ENCODE data around the gene MED31.

The MED31 gene

DNA sequence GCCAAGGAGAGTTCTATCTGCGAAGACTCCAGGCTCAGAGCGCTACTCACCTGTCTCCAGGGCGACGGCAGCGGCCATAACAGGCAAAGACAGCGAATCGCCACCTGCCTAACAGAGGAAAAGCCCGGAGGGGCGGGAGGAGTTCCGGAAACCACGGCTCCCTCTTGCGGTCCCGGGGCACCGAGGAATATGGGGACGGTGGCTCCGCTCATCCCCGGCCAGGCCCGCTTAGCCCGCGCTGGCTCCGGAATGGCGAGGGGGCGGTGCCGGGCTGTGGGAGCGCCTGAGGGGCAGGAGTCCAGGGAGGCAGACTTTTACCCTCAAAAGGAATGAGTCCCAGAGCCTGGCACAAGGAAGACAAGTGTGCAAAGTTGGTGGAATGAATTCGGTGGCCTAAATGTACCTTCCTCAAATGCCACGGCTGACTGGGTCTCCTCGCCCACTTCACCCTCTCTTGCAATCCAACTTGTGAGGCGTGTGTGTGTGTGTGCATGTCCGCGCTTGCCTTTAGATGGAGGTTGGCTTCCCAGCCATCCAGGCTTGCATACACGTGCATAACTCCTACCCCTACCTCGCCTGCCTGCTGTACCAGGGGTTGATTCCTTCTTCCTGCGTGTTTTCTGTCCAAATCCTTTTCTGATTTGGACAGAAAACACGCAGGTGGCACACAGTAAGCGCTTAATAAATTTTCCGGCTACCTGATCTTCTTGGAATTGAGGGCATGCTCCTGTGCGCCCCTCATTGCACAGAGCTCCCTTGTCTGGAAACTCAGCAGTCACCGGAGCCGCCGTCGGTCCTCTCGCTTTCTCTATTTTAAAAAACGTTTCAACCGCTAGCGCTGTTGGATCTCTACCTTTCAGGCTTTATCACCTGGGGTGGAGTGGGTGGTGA lies 3.7 kb upstream of the MED31 start:
- no peak for DNase-seq

DNA sequence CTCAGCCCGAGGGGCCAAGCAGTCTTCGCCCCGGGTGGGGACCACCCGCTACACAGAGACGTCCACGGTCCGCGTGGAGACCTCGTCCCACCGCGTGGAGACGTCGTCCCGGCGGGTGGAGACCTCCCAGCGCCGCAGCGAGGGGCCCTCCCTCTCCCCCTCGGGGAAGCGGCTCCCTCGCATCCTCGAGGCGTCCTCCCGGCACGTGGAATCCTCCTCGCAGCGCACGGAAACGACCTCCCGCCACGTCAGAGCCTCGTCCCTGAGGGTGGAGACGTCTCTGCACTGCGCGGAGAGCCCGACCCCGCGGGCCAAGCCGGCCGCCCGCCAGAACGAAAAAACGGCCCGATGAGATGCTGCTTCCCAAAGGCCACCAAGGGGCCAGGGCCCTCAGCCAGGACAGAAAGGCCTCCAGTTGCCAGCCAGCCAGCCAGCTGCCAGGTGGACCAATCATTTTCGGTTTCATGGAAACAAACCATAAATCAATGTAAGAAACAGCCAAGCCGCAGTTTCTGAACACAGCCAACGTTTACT lies 581 bp upstream of the MED31 start:
- DNase-seq, result no peak

DNA sequence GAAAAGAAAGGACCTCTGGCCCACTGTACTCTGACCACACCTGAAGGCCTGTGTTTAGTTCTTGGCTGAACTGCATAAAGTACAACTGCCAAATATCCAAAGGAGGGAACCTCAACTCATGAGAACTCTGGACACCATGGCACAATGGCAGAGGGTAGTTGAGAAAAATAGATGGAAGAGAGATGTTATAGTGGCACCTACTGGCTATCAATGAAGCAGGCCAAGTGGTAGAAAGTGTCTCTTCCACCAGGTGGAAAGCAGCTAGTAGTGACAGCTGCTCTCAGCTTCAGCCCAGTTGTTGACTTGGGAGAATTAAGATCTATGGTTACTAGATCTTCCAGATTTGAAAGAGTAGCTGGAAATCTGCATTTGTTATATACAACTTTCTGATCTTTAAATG lies 3.2 kb downstream of the MED31 start:
- DNase-seq, result peak; percentile 18

GRCh38 chr17:6643451-6644125 lies 7.8 kb downstream of the MED31 start:
- peak; percentile 79 for DNase-seq

DNA sequence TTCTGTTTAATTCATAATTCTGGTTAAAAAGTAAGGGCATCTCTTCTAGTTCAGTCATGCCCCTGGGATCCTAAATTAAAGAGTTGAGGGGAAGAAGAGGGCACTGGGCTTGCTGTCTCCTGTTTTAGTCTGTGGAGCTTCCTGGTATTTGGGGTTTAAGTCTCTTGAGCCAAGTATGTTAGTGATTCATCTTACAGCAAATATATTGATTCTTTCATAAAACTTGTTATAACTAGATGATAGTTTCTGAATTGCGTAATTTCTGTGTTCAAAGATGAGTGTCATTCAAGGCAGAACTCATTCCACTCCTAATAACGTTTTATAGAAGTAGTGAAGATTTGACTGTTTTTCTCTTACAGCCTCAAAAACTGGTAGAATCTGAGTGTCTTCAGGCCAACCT lies 8.8 kb downstream of the MED31 start:
- DNase-seq, result peak; percentile 31

GRCh38 chr17:6641247-6641863 lies 10.1 kb downstream of the MED31 start:
- no peak for DNase-seq

DNA sequence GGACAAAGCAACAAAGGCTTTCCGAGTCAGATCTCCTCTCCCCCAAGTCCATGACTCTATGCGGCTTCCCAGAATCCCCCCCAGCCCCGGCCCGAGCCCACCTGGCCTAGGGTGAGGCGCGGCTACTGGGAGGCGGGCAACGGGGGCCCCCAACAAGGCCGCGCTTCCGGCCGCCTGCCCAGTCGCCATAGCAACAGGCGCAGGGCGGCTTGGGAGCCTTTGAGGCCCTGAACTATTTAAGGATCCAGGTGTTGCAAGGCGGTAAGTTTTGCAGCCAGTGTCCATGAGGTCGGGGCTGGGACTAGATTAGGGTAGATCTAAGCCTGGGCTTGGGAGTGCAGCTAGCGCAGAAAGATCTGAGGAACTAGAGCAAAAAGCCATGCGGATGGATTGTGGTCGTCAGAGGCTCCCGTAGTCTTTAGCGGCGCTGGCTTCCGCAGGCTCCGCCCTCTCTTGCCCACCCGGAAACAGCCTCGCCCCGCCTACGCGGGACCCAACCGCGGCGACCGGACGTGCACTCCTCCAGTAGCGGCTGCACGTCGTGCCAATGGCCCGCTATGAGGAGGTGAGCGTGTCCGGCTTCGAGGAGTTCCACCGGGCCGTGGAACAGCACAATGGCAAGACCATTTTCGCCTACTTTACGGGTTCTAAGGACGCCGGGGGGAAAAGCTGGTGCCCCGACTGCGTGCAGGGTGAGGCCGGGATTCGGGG lies 10.7 kb downstream of the MED31 start, which contains the start of the genes KIAA0753 and TXNDC17:
KIAA0753 (minus strand) TSS at position 176 of the 711 bp plus-strand sequence. CDS start 5,608 bp downstream, outside the sequence.
TXNDC17 (plus strand) TSS at position 525 of the 711 bp plus-strand sequence; CDS start at position 548, 23 bp downstream.
- DNase-seq, result peak; percentile 92

DNA sequence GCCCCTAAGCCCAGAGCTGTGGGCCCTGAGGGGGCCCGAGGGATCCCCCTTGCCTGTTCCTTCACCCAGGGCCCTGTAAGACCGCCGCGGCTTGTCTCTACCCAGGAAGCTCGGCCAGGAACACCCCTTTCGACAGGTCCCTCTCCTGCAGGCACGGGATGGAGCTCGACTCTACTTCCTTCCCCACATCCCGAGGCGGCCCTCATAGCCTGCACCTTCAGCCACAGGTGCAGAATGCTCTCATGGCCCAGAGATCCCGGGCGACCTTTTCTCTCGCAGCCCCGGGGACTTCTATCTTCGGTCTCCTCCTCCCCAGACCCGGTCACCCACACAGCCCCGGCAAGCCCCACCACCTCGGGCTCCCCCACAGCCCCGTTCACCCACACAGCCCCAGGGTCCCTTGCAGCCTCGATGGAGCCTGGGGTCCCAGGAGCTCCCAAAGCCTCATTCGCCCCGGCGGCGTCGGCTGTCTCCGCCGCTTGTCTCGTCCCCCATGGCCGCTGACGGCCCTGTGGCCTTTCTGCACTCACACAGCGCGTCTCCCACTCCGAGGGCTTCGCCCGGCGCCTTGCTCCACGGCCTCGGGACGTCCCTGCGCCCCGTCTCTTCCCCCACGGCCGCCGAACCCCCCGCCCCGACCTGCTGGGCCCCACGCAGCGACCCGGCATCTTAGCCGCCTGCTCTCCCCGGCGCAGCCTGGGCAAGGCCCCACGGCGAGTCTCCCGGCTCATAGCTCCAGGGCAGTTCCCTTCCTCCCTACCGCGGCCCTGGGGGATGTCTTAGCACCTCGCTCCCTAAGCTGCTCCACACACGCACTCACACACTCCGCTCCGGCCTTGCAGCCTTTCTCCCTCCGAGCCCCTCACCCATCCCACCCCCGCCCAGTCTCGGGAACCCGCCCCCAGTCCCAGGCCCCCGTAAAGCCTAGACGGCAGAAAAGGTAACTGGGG lies 11.5 kb downstream of the MED31 start:
- peak; percentile 48 for DNase-seq

DNA sequence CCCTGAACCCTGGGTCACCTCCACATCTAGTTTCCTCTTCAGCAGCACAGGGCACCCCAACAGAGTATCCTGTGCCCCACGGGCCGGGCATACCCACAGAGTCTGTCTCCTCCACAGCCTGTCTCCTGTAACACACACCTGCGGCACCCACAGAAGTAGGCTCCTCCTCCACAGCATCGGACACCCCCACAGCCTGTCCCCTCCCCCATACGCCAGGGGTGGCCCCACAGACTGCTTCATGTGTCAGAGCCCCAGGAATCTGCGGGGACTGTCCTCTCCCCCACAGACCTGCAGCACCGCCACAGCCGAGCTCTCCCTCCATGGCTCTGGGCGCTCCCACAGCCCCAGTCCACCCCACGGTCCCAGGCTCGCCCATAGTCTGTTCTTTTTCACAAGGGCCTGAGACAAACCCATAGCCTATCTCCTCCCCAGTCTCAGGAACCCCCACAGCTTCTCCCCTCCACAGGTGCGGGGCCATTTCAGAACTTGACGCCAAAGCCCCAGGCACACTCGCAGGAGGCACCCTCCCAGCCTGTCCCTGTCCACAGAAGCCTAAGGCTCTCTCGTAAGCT lies 12.3 kb downstream of the MED31 start:
- no peak for DNase-seq

DNA sequence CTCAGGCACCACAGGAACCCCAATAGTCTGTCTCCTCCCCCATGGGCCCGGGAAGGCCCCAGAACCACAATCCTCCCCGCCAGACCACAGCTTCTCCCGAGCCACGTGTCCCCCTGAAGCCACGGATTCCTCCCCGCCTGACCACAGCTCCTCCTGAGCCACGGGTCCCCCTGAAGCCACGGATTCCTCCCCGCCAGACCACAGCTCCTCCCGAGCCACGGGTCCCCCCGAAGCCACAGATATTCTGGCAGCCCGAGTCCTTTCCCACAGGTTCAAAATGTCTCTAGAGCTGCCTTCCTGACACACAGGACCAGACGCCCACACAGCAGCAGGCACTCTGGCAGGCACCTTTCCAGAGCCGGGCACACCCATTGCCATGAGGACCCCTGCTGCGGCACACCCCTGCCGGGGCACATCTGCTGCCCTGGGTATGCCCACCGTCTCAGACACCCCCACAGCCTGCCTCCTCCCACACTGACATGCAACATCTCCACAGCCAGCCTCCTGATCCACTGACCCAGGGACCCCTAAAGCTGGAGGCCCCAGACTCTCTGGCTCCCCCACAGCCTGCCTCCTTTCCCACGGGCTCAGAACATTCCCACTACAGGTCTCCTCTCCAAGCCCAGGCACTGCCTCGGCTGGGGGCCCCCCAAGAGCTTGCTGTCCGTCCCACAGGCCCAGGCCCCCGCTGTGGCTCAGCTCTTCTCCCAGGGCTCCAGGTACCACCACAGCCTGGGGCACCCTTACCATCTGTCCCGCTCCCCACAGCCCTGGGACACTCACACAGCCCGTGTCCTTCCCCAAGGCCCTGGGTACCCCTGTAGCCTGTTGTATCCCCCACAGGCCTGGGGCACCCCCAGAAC lies 13.1 kb downstream of the MED31 start:
- DNase-seq, result no peak

DNA sequence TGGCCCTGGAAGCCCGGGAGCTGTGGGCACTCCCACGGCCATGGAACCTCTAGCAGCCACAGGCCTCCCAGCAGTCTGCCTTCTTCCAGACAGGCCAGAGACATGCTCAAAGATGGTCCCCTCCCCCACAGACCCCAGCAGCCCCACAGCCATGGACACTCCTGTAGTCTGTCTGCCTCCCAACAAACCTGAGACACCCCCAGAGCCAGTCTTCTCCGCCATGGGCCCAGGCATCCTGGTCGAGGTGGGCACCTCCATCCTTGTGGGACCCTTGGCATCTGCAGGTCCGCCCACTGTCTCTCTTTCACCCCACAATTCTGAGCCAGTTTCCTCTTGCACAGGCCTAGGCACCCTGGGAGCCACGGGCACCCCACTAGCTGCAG lies 14.0 kb downstream of the MED31 start:
- no peak for DNase-seq

GRCh38 chr17:6636616-6637457 lies 14.6 kb downstream of the MED31 start:
- no peak for DNase-seq

DNA sequence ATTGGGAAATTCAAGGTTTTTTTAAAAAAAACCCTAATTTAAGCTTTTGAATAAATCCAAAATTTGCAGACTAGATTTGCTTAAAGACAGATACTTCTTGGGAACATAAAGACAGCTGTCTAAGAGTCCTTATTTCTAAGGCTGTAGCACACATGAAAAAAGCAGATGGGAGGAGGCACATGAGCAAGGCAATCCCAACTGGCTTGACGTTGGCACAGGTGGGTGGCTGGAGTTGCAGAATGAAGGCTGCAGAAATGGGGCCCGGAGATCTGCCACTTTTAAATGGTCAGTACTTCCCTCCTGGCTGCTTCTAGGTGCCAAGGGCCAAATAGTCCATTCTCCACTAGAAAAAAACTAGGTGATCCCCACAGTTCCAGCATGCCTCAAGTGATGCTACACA lies 15.3 kb downstream of the MED31 start:
- DNase-seq, result no peak

- no peak for DNase-seq
These were observed 18.1 kb downstream of the MED31 start for GRCh38 chr17:6633263-6633662.

DNA sequence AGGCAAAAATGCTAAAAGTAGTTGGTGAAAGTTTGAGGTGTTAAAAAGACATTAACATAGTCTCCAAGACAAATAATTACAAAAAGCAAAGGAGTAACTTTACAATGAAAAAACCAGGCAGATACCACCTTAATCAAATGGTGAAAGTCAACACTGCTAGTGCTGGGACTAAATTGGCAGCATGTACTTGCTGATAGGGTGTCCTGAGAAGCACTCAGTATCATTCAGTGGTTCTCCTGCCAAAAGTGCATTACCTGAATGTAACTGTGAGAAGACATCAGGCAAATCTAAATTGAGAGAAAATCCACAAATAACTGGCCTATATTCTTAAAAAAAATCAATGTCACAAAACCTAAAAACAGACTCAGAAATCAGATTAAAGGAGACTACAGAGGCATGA lies 18.9 kb downstream of the MED31 start:
- no peak for DNase-seq

DNA sequence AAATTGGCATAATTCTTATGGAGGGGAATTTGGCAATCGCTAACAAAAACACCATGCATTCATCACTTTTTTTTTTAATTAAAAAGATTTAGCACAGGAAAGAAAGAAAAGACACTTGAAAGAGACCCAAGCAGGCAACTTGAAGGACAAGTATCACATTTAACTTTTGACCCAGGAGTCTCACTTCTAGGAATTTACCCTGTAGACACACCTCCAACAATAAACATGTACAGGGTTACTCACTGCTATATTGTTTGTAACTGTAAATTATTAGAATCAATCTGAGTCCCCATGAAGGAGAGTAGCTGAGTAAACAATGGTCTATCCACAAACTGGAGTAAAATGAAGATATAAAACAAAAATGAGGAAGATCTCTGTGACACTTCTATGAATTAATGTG lies 21.0 kb downstream of the MED31 start:
- DNase-seq, result no peak

DNA sequence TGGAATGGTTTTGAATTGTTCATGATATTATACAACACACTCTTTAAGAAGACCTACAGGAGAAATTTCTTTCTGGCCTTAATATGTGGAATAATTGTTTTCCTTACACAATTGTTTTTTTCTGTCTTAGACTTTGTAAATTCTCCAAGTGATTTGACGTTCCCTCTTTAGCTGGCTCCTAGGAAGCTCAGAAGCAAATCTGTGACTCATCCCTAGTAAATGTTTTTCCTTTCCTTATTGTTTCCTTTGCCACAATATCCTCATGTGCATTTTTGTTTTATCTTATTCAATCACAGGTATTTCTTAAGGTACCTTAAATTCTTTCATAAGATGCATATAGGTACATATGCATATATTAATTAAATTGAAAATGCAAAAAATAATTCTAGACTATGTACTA lies 24.4 kb downstream of the MED31 start:
- peak; percentile 34 for DNase-seq

DNA sequence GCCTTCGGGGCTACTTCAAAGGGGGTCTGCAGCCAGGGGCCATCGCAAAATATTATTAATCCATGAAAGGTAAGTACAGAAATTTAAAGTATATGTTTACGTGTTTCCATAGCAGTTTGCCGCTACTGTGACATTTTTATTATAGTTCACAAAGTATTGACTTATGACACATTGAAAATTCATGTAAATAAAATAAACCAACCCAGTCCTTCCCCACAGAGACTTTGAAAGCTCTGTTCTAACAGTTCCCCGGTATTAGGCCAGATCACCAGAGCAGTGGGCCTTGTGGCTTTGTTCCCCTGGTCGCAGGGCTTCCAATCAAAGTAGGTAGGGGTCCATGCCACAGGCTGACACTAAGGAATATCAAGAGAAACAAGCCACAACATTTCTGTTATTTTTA lies 24.8 kb downstream of the MED31 start:
- DNase-seq, result peak; percentile 9

GRCh38 chr17:6623941-6624340 lies 27.5 kb downstream of the MED31 start:
- peak; percentile 24 for DNase-seq

Data from EL (cell line).